Activated T-helper 2 cell treated with anti-CD3 and anti-CD28 coated beads, Interferon-gamma antibody, Interleukin-2, Interleukin-4, amounts not matched to agents 10 μg/mL and 5 μg/mL and 100 μg/mL, durations not matched to agents 14 hours and 24 hours and 36 hours (primary cell): ENCODE measurements around the gene ULK4. TPM values are rescaled to one million over a fixed set of nuclear protein-coding genes. Genes with fewer than 3 reads are reported as not detected.
"Not testable (repeated sequence)": the region's sequence is repeated elsewhere in the genome, so short reads cannot be mapped to it uniquely, and the experiment has no call there.

ENCODE experiments used
- DNase-seq: peaks from one replicate; pipeline ENCODE4 v3.0.0; 2021; ENCODE audit warnings: low spot score
- H3K27ac Mint-ChIP-seq: one replicate; pipeline ENCODE4 v1.8.0; 2021; ENCODE audit warnings: mixed read lengths
- H3K27me3 Mint-ChIP-seq: one replicate; pipeline ENCODE4 v1.8.0; 2021; ENCODE audit warnings: low read depth, mixed read lengths
- H3K36me3 Mint-ChIP-seq: one replicate; pipeline ENCODE4 v1.8.0; 2021; ENCODE audit warnings: low read depth, mixed read lengths
- H3K4me1 Mint-ChIP-seq: one replicate; pipeline ENCODE4 v1.8.0; 2021; ENCODE audit warnings: low read depth, mixed read lengths
- H3K4me3 Mint-ChIP-seq: one replicate; pipeline ENCODE4 v1.8.0; 2021; ENCODE audit warnings: low read depth, mild to moderate bottlenecking, moderate library complexity, mixed read lengths
- H3K9me3 Mint-ChIP-seq: one replicate; pipeline ENCODE4 v1.8.0; 2021; ENCODE audit warnings: mixed read lengths
- intact Hi-C: fragments of 100-400 bp; cut with micrococcal nuclease; formaldehyde crosslinking; loops from one replicate; pipeline ENCODE4 v1.15.1; 2023
- total RNA-seq: library from RNA; stranded (reverse); gene quantifications from 2 replicates; pipeline ENCODE4 v1.2.3, GENCODE V29; 2022

ULK4 gene
- total RNA-seq, 1 donor from 2014 or later = 7.5 TPM

GRCh38 chr3:41457176-41457575, 504.7 kb downstream of the ULK4 start:
- Mint-ChIP-seq H3K27me3 (no peaks in the 10 kb centered on the region), H3K27ac (no peak overlapping the region), H3K9me3 (no peaks in the 10 kb centered on the region), H3K4me1 (no peaks in the 10 kb centered on the region), H3K36me3 (no peaks in the 10 kb centered on the region), H3K4me3 (no peak overlapping the region)
- intact Hi-C loops = no loop called here
- DNase-seq = no peak

- no peaks in the 10 kb centered on the region for H3K36me3 Mint-ChIP-seq
- H3K4me1 Mint-ChIP-seq = no peaks in the 10 kb centered on the region
- DNase-seq = no peak
- no peaks in the 10 kb centered on the region for H3K27me3 Mint-ChIP-seq
- no peak overlapping the region for H3K4me3 Mint-ChIP-seq
- no peak overlapping the region for H3K27ac Mint-ChIP-seq
- intact Hi-C loops = no loop called here
- H3K9me3 Mint-ChIP-seq = no peaks in the 10 kb centered on the region
Measured at GRCh38 chr3:41456162-41456561, 505.7 kb downstream of the ULK4 start.

- intact Hi-C loops, H3K36me3 Mint-ChIP-seq, H3K27ac Mint-ChIP-seq, H3K9me3 Mint-ChIP-seq, H3K4me1 Mint-ChIP-seq, DNase-seq, H3K27me3 Mint-ChIP-seq, H3K4me3 Mint-ChIP-seq: not testable (repeated sequence)
Measured at GRCh38 chr3:41453618-41454017, 508.3 kb downstream of the ULK4 start.

DNA sequence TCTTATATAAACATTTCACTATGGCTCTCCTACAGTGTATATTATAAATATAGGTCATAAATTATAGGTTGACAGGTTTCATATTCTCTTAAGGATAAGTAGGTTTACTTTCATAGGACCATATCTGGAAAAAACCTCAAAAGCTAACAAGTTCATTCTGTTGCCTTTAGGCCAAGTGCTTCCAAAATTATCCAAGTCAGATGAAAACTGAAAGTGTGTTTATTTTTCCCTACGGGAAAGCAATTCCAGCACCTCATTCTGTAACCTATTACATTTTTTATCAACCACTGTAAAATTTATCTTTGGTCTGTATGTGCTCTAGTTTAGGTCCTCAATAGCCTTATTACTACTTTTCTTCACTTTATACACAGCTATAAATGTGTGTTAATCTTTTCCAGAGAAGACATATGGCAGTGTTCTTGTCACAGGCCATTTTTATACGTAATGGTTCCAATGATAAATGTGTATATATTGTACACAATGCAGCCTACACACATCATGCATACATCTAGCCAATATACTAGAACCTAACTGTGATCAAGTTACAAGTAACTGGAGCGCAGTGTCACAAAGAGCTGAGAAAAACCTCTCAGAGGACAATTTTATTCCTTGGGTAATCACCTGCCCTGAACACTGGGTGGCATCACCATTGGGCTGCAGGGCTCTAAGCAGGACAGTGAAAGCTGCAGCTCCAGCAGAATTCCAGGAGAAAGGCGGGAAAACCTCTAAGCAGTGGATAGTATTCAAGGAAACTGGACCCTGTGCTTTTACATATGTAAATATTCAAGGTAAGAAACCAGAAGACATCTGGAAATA, 511.3 kb downstream of the ULK4 start:
- no peak for DNase-seq
- Mint-ChIP-seq H3K4me1 (no peaks in the 10 kb centered on the region), H3K4me3 (no peak overlapping the region), H3K27me3 (no peaks in the 10 kb centered on the region), H3K36me3 (no peaks in the 10 kb centered on the region), H3K27ac (no peak overlapping the region), H3K9me3 (peaks cover 4% of the 10 kb centered on the region)
- intact Hi-C loops = no loop called here

- no peak overlapping the region for H3K27ac Mint-ChIP-seq
- no peak for DNase-seq
- H3K4me1 Mint-ChIP-seq = no peaks in the 10 kb centered on the region
- peaks cover 4% of the 10 kb centered on the region for H3K9me3 Mint-ChIP-seq
- no peak overlapping the region for H3K4me3 Mint-ChIP-seq
- intact Hi-C loops = no loop called here
- H3K36me3 Mint-ChIP-seq = no peaks in the 10 kb centered on the region
- H3K27me3 Mint-ChIP-seq = no peaks in the 10 kb centered on the region
Measured at GRCh38 chr3:41448396-41448795, 513.5 kb downstream of the ULK4 start.

GRCh38 chr3:41447701-41448100, 514.2 kb downstream of the ULK4 start:
- intact Hi-C loops = no loop called here
- H3K4me3 Mint-ChIP-seq = no peak overlapping the region
- peaks cover 4% of the 10 kb centered on the region for H3K9me3 Mint-ChIP-seq
- no peak overlapping the region for H3K27ac Mint-ChIP-seq
- H3K27me3 Mint-ChIP-seq = no peaks in the 10 kb centered on the region
- no peak for DNase-seq
- no peaks in the 10 kb centered on the region for H3K4me1 Mint-ChIP-seq
- H3K36me3 Mint-ChIP-seq = no peaks in the 10 kb centered on the region

DNA sequence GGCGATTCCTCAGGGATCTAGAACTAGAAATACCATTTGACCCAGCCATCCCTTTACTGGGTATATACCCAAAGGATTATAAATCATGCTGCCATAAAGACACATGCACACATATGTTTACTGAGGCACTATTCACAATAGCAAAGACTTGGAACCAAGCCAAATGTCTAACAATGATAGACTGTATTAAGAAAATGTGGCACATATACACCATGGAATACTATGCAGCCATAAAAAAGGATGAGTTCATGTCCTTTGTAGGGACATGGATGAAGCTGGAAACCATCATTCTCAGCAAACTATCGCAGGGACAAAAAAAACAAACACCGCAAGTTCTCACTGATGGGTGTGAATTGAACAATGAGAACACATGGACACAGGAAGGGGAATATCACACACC, 515.6 kb downstream of the ULK4 start:
- H3K36me3 Mint-ChIP-seq, DNase-seq, H3K9me3 Mint-ChIP-seq, H3K4me3 Mint-ChIP-seq, H3K4me1 Mint-ChIP-seq, H3K27me3 Mint-ChIP-seq, intact Hi-C loops, H3K27ac Mint-ChIP-seq: not testable (repeated sequence)

GRCh38 chr3:41441568-41441967, 520.3 kb downstream of the ULK4 start:
- Mint-ChIP-seq H3K27ac (no peak overlapping the region), H3K4me1 (no peaks in the 10 kb centered on the region), H3K27me3 (peaks cover 1% of the 10 kb centered on the region), H3K4me3 (no peak overlapping the region), H3K36me3 (no peaks in the 10 kb centered on the region), H3K9me3 (no peaks in the 10 kb centered on the region)
- no peak for DNase-seq
- intact Hi-C loops = no loop called here

GRCh38 chr3:41441139-41441538, 520.8 kb downstream of the ULK4 start:
- no peak for DNase-seq
- H3K27me3 Mint-ChIP-seq = peaks cover 1% of the 10 kb centered on the region
- intact Hi-C loops = no loop called here
- H3K36me3 Mint-ChIP-seq = no peaks in the 10 kb centered on the region
- no peaks in the 10 kb centered on the region for H3K9me3 Mint-ChIP-seq
- H3K4me3 Mint-ChIP-seq = no peak overlapping the region
- H3K4me1 Mint-ChIP-seq = no peaks in the 10 kb centered on the region
- no peak overlapping the region for H3K27ac Mint-ChIP-seq

DNA sequence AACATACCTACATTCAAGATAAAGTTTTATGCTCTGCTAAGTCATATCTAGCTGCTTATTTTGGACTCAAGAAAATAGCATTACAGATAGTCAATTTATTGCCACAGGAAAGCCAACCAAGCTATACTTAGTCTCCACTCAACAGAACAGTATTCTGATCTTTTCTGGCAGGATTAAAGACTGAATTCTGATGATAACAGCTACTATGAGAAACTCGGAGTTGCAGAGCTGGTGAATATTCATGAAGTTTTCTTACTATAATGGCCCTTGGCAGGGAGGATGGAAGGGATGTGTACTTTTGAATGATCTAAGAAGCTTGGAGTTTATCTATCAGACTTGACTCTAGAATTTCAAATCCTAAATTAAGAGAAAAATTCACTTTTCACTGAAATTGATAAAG, 524.9 kb downstream of the ULK4 start:
- Mint-ChIP-seq H3K27me3 (peaks cover 1% of the 10 kb centered on the region), H3K4me1 (no peaks in the 10 kb centered on the region), H3K27ac (no peak overlapping the region), H3K36me3 (no peaks in the 10 kb centered on the region), H3K9me3 (no peaks in the 10 kb centered on the region), H3K4me3 (no peak overlapping the region)
- DNase-seq = no peak
- intact Hi-C loops = no loop called here

DNA sequence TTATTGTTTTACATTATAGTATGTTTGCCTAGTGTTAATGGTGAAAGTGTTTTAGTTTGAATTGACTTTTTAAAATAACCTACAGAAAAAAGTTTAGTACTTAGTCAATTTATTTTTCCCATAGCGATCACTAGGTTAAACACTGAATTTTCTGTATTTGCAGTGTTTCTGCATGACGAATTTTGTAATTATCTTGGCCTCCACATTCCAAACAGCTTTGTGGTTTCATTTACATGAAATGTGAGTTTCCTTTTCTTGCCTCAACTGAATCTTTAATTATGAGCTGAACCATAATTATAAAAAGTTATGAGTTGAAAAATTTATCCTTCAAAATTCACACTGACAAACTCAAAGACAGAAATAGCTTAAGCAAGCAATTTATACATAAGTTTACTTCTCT, 527.1 kb downstream of the ULK4 start:
- no peaks in the 10 kb centered on the region for H3K9me3 Mint-ChIP-seq
- DNase-seq = no peak
- intact Hi-C loops = no loop called here
- no peak overlapping the region for H3K27ac Mint-ChIP-seq
- H3K4me1 Mint-ChIP-seq = no peaks in the 10 kb centered on the region
- no peak overlapping the region for H3K4me3 Mint-ChIP-seq
- no peaks in the 10 kb centered on the region for H3K27me3 Mint-ChIP-seq
- H3K36me3 Mint-ChIP-seq = no peaks in the 10 kb centered on the region

DNA sequence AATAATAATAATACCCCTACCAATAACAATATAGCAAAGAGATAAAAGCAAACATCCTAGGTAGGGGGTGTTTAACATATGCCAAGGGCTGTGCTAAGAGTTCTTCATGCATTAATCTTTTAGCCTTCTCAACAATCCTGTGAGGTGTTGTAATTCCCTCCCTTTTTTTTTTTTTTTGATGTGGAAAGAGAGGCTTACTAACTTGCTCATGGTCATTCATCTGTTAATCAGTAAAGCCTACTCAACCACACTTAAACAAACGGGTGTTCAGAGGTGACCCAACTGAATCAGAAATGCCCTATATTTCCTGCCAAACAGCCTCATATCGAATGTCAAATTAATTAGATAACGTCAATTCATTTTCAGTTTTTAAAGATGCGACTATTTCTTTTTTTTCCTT, 530.5 kb downstream of the ULK4 start:
- H3K4me1 Mint-ChIP-seq = no peaks in the 10 kb centered on the region
- peaks cover 7% of the 10 kb centered on the region for H3K9me3 Mint-ChIP-seq
- H3K4me3 Mint-ChIP-seq = no peak overlapping the region
- H3K27me3 Mint-ChIP-seq = peaks cover 17% of the 10 kb centered on the region
- H3K27ac Mint-ChIP-seq = no peak overlapping the region
- no peak for DNase-seq
- intact Hi-C loops = no loop called here
- H3K36me3 Mint-ChIP-seq = no peaks in the 10 kb centered on the region

- Mint-ChIP-seq H3K27me3 (peaks cover 21% of the 10 kb centered on the region), H3K4me1 (no peaks in the 10 kb centered on the region), H3K9me3 (peaks cover 9% of the 10 kb centered on the region), H3K4me3 (no peak overlapping the region), H3K27ac (no peak overlapping the region), H3K36me3 (no peaks in the 10 kb centered on the region)
- intact Hi-C loops = no loop called here
- no peak for DNase-seq
Measured at GRCh38 chr3:41430886-41431285, 531.0 kb downstream of the ULK4 start.

- Mint-ChIP-seq H3K4me1 (no peaks in the 10 kb centered on the region), H3K27me3 (peaks cover 24% of the 10 kb centered on the region), H3K4me3 (no peak overlapping the region), H3K9me3 (peaks cover 9% of the 10 kb centered on the region), H3K36me3 (no peaks in the 10 kb centered on the region), H3K27ac (no peak overlapping the region)
- DNase-seq = no peak
- intact Hi-C loops = no loop called here
Measured at GRCh38 chr3:41430391-41430790, 531.5 kb downstream of the ULK4 start.
